AG04449 (cell line): ENCODE results near the gene GALNTL6.

Source experiments
- CTCF ChIA-PET: fragments of 350-600 bp; formaldehyde crosslinking; extraction: SDS; loops from one replicate; lab custom pipeline; 2021; ENCODE audit warnings: antibody characterized with exemption; lab: Yijun Ruan, JAX
- POLR2A ChIA-PET: fragments of 400-600, 350-600 bp; formaldehyde crosslinking; extraction: SDS; loops from one replicate; lab custom pipeline; 2020; ENCODE audit warnings: antibody characterized with exemption, inconsistent platforms; lab: Yijun Ruan, JAX
- DNase-seq: peaks from one replicate; pipeline ENCODE4 v3.0.0-alpha.2; 2010; ENCODE audit warnings: low read depth, low spot score
- H3K4me3 ChIP-seq: 2 replicates; pipeline ENCODE4 v1.5.1; 2011; ENCODE audit warnings: low read depth, mild to moderate bottlenecking, control low read depth, low read length
- TF ChIP-seq, protein P1 (sequence below): IDR thresholded peaks from one replicate; pipeline ENCODE4 v1.5.1; 2011; ENCODE audit warnings: mild to moderate bottlenecking, moderate library complexity, low read length, control low read depth, inconsistent platforms; ENCODE audit not compliant: insufficient read depth; ENCODE audit errors: missing control alignments

Gene GALNTL6

DNA sequence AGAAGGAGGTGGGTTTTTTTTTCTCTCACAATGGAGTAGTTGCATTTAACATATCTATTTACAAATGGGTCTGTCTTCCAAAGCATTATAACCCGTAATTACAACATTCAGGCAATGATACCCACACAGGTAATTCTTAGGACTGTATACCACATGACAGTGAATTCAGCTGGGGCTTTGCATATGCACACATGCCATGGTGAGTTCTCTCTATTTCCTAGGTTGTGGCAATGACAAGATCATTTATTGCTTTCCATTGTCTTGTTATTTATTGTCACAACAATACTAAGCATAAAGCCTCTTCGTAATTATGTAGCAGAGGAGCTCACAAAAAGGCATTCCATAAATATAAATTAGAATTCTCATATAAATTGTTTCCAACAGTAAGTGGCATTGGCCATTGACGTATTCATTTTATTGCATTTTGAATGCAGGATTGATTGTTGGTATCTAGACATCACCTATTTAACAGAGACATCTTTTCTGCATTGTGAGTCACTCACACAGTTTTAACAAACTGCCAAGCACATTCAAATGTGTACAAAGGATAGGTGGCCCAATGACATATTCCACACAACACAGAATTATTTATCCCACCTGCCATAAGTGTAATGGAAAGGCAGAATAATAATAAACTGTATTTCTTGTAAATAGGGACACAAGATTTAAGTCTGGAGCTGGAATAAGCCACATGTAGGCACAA lies 964.7 kb downstream of the GALNTL6 start:
- ChIA-PET CTCF (no interaction called here), POLR2A (no interaction called here)
- DNase-seq: no peak
- H3K4me3 ChIP-seq: no peak overlapping the region
- TF ChIP-seq, protein P1, sequence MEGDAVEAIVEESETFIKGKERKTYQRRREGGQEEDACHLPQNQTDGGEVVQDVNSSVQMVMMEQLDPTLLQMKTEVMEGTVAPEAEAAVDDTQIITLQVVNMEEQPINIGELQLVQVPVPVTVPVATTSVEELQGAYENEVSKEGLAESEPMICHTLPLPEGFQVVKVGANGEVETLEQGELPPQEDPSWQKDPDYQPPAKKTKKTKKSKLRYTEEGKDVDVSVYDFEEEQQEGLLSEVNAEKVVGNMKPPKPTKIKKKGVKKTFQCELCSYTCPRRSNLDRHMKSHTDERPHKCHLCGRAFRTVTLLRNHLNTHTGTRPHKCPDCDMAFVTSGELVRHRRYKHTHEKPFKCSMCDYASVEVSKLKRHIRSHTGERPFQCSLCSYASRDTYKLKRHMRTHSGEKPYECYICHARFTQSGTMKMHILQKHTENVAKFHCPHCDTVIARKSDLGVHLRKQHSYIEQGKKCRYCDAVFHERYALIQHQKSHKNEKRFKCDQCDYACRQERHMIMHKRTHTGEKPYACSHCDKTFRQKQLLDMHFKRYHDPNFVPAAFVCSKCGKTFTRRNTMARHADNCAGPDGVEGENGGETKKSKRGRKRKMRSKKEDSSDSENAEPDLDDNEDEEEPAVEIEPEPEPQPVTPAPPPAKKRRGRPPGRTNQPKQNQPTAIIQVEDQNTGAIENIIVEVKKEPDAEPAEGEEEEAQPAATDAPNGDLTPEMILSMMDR: no peak

DNA sequence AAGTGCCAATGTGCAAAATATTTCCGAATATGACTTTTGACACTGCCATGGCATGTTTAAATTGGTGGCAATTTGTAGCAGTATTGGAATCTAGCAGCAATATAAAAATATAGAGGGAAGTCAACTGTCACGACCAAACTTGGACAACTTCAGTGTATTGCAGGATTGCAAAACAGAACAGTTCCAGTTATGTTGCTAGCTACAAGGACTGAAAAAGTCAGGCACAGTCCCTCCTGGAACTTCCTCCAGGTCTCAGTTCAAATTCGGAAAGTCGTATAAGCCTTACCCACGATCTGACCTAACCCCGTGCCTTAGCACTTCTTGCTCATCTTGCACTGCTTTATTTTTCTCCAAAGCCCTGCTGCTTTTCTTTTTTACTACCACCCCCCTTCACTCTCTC lies 965.4 kb downstream of the GALNTL6 start:
- no peak overlapping the region for H3K4me3 ChIP-seq
- DNase-seq: no peak
- TF ChIP-seq, protein P1: no peak
- POLR2A ChIA-PET: no interaction called here
- CTCF ChIA-PET: no interaction called here

DNA sequence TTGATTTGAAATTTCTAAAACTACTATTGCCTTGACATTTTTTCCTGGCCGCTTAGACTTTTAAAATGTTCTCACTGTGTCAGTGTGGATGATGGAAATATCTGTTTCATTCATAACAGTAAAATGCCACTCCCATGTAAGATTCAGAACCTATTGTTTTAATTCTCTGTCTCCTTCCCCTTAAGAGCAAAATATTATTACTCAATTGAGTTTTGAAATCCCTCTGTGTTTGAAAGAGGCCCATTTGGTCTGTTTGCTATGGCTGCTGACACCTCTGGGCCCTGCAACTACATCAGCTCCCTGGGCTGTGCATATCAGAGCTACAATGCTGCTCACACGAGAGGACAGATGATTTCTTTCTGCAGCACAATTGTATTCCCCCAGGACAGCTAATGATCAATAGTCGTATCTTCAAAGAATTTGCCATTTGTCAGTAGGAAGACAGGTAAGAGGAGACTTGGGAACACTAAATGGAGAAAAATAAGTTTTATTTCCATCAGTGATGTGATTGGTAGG lies 967.4 kb downstream of the GALNTL6 start:
- ChIA-PET POLR2A (no interaction called here), CTCF (no interaction called here)
- DNase-seq: no peak
- TF ChIP-seq, protein P1: no peak
- H3K4me3 ChIP-seq: no peak overlapping the region

DNA sequence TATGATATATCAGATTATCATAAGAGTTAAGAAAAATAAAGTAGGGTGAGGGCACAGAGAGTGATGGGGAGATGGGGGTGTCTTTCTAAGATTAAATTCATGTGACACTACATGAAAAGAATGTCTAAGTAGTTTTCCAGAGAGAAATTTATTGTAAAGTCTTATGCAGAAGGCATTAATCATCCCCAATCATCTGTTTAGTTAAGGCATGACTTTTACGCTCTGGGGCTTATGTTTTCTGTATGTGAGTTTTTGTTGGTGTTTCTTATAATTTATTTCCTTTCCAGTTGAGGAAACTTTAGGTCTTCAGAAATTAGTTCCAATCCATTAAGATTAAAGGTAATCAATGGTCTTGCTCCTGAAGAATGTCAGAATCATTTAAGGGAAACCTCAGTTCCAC lies 972.4 kb downstream of the GALNTL6 start:
- CTCF ChIA-PET: no interaction called here
- H3K4me3 ChIP-seq: no peak overlapping the region
- DNase-seq: no peak
- POLR2A ChIA-PET: no interaction called here
- TF ChIP-seq, protein P1: no peak

DNA sequence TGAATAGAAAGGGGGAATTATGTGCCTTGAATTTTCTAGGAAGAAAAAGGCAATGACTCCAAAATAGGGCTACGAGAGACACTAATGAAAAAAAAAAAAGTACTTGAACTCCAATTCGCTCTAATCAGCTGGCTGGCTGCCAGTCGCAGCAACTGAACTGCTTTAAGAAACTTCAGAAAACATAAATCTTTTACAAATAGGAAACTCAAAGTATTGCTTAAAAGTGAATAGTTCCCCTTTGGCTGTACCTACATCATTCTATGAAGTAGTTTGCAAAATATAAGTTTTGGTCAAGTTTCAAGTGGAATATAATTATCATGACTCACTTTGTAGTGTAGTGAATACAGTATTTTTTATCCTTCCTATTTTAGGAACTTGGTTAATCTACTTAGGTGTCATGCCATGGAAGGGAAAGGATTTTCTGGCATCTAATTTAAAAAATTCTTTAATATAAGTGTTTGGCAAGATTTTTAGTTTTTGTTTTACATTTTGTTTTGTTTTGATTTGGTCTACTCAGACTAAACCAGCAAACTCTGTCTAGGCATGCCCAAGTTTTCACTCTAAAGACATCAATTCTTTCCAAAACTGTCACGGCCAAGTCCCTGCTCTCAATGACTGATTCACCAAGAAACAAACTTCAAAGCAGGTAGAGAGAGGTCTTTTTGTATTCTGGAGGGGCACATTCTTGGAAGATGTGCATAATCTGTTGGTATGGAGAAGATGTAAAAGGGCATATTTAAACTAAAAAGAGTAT lies 973.0 kb downstream of the GALNTL6 start:
- DNase-seq: no peak

DNA sequence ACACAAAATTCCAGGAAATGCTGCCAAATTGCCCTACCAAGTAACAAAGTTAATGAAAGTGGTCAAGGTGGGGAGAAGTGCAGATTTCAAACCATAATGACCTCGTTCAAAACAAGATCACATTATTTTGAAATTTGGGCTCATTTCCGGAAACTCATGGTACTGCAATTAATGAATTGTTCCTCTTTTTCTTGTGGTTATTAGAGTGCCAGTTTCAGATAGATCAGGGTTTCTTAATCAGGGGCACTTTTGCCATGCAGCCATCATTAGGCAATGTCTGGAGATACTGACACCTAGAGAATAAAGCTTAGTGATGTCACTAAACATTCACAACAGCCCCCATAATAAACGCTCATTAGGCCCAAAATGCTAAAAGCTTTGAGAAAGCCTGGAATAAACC lies 973.9 kb downstream of the GALNTL6 start:
- no peak overlapping the region for H3K4me3 ChIP-seq
- no peak for DNase-seq
- TF ChIP-seq, protein P1: no peak
- CTCF ChIA-PET: no interaction called here
- POLR2A ChIA-PET: no interaction called here

More for the DNA sequence above, 973.0 kb downstream of the GALNTL6 start:
- ChIA-PET CTCF (no interaction called here), POLR2A (no interaction called here)
- H3K4me3 ChIP-seq: no peak overlapping the region
- TF ChIP-seq, protein P1: no peak
